IPS DF 6.9 (cell line): ENCODE results near the gene MYO9B.
"Not testable (repeated sequence)": the region's sequence is repeated elsewhere in the genome, so short reads cannot be mapped to it uniquely, and the experiment has no call there.

ENCODE experiments used
- DNase-seq: peaks from one replicate; pipeline ENCODE4 v3.0.0-alpha.2; 2013; ENCODE audit warnings: low read depth, low spot score
- H3K27ac ChIP-seq: one replicate; pipeline ENCODE4 v1.5.1; 2013; ENCODE audit warnings: low read length, control low read depth
- H3K27me3 ChIP-seq: 2 replicates; pipeline ENCODE4 v1.6.1; 2013; ENCODE audit warnings: mild to moderate bottlenecking, low read length; ENCODE audit not compliant: control insufficient read depth, insufficient read depth
- H3K36me3 ChIP-seq: 2 replicates; pipeline ENCODE4 v1.6.1; 2013; ENCODE audit warnings: low read length; ENCODE audit not compliant: control insufficient read depth, insufficient read depth
- H3K4me1 ChIP-seq: 2 replicates; pipeline ENCODE4 v1.6.1; 2013; ENCODE audit warnings: low read length; ENCODE audit not compliant: control insufficient read depth, insufficient read depth
- H3K4me3 ChIP-seq: 2 replicates; pipeline ENCODE4 v1.5.1; 2013; ENCODE audit warnings: mild to moderate bottlenecking, low read length
- H3K9me3 ChIP-seq: 2 replicates; pipeline ENCODE4 v1.6.1; 2013; ENCODE audit warnings: low read length, inconsistent platforms; ENCODE audit not compliant: control insufficient read depth, insufficient read depth
- WGBS: extraction: QIAGEN DNeasy Blood & Tissue Kit; methylation state at CpG from one replicate; pipeline ENCODE4 v1.1.7; 2013; ENCODE audit warnings: mixed read lengths, missing lambda C conversion rate; ENCODE audit not compliant: insufficient read length, insufficient coverage; 5-methylcytosine and 5-hydroxymethylcytosine counted together

The MYO9B gene

GRCh38 chr19:17088552-17088951 lies 13.0 kb downstream of the MYO9B start:
- Histone ChIP-seq H3K27ac (no peak overlapping the region), H3K36me3 (no peaks in the 10 kb centered on the region), H3K9me3 (no peaks in the 10 kb centered on the region), H3K27me3 (no peaks in the 10 kb centered on the region), H3K4me1 (peaks cover 2% of the 10 kb centered on the region; the same call in 1 of the 2 replicates), H3K4me3 (no peak overlapping the region)
- WGBS, result no CpG with 5 or more reads among the region's 5 CpGs
- DNase-seq, result no peak

DNA sequence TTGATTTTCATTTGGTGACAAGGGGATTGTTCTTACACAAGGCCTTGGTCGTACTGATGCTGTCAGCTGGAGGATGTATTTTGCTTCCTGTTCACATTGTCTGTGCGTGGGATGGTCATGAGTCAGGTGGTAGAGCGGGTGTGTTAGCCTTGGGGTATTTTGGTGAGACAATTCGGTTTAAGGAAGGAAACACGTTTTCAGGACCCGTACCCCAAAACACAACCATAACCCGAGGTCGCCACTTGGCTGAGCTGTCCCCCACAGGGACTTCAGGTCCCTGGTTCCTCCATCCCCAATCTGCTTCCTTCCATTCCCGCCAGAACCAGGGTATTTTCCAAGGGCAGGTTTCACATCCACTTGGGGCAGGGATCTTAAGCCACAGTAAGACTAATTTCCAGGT lies 15.0 kb downstream of the MYO9B start:
- peaks cover 2% of the 10 kb centered on the region; the same call in 1 of the 2 replicates for H3K4me1 ChIP-seq
- no peak for DNase-seq
- H3K36me3 ChIP-seq, result no peaks in the 10 kb centered on the region
- no peak overlapping the region for H3K4me3 ChIP-seq
- no peaks in the 10 kb centered on the region for H3K27me3 ChIP-seq
- WGBS, result no CpG with 5 or more reads among the region's 9 CpGs
- no peaks in the 10 kb centered on the region for H3K9me3 ChIP-seq
- H3K27ac ChIP-seq, result no peak overlapping the region

- Histone ChIP-seq H3K36me3 (no peaks in the 10 kb centered on the region), H3K4me1 (peaks cover 2% of the 10 kb centered on the region; the same call in 1 of the 2 replicates), H3K27ac (no peak overlapping the region), H3K4me3 (no peak overlapping the region), H3K27me3 (no peaks in the 10 kb centered on the region), H3K9me3 (no peaks in the 10 kb centered on the region)
- no CpG with 5 or more reads among the region's 15 CpGs for WGBS
- no peak for DNase-seq
These were observed 16.3 kb downstream of the MYO9B start for GRCh38 chr19:17091758-17092333.

DNA sequence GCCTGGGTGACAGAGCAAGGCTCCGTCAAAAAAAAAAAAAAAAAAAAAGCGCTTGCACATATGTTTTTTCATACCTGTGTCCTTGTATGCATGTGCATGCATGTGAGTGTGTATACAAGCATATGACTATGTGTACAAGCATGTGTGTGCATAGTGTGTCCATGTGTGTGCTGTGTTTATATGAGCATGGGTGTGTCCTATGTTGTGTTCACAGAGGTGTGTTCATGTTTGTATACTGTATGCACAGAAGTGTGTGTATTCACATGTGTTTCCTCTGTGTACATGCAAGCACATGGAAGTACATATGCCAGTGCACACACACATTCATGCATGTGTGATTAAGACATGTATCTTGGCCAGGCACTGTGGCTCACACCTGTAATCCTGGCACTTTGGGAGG lies 17.1 kb downstream of the MYO9B start:
- Histone ChIP-seq H3K9me3 (no peaks in the 10 kb centered on the region), H3K4me1 (peaks cover 2% of the 10 kb centered on the region; the same call in 1 of the 2 replicates), H3K4me3 (no peak overlapping the region), H3K27ac (no peak overlapping the region), H3K27me3 (no peaks in the 10 kb centered on the region), H3K36me3 (no peaks in the 10 kb centered on the region)
- no CpG with 5 or more reads among the region's 2 CpGs for WGBS
- DNase-seq, result no peak

DNA sequence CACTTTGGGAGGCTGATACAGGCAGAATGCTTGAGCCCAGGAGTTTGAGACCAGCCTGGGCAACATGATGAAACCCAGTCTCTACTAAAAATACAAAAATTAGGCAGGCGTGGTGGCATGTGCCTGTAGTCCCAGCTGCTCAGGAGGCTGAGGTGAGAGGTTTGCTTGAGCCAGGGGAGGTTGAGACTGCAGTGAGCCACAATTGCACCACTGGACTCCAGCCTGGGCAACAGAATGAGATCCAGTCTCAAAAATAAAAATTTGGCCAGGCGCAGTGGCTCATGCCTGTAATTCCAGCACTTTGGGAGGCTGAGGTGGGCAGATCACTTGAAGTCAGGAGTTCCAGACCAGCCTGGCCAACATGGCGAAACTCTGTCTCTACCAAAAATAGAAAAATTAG lies 19.1 kb downstream of the MYO9B start:
- H3K4me1 ChIP-seq, H3K27ac ChIP-seq, H3K27me3 ChIP-seq, DNase-seq, H3K36me3 ChIP-seq, H3K4me3 ChIP-seq, H3K9me3 ChIP-seq: not testable (repeated sequence)
- no CpG with 5 or more reads among the region's 3 CpGs for WGBS

GRCh38 chr19:17095141-17095919 lies 19.8 kb downstream of the MYO9B start:
- Histone ChIP-seq H3K27ac (no peak overlapping the region), H3K4me1 (peaks cover 2% of the 10 kb centered on the region; the same call in 1 of the 2 replicates), H3K9me3 (no peaks in the 10 kb centered on the region), H3K4me3 (no peak overlapping the region), H3K27me3 (no peaks in the 10 kb centered on the region), H3K36me3 (no peaks in the 10 kb centered on the region)
- no CpG with 5 or more reads among the region's 23 CpGs for WGBS
- DNase-seq, result no peak

DNA sequence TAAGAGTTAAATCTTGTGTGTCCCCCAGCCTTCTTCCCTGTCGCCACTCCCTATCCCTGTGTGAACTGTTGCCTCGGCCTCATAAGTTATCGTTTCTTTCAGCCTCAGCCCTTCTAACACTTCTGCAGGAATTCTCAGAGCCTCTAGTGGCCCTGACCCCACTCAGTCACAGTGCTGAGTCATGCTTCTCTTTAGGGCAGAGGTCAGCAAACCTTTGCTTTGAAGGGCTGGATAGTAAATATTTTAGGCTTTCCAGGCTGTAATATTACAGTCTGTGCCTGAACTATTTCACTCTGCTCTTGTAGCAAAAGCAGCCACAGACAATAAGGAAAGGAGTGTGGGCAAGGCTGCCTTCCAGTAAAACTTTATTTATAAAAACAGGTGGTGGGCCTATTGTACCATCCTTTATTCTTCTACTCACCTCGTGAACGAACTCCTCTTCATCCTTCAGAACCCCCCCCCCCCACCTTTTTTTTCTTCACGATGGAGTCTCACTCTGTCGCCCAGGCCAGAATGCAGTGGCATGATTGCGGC lies 22.1 kb downstream of the MYO9B start:
- H3K4me1 ChIP-seq, result no peaks in the 10 kb centered on the region
- peaks cover 11% of the 10 kb centered on the region for H3K36me3 ChIP-seq
- WGBS, result no CpG with 5 or more reads among the region's 8 CpGs

DNA sequence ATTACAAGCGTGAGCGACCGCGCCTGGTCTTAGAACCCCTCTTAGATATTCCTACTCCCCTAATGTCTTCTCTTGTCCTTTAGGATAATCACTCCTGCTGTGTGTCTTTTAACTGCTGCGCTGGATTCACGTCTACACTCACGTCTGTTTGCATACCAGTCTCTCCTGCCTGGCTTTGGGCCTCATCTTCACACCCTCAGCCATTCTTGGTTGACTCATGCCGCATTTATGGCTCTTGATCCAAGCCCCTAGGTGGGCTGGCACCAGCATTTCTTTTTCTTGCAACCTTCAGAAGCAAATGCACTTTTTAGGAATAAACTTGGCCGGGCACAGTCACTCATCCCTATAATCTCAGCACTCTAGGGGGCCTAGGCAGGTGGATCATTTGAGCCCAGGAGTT lies 22.7 kb downstream of the MYO9B start:
- no peaks in the 10 kb centered on the region for H3K4me1 ChIP-seq
- no peaks in the 10 kb centered on the region for H3K9me3 ChIP-seq
- H3K4me3 ChIP-seq, result no peak overlapping the region
- no peaks in the 10 kb centered on the region for H3K27me3 ChIP-seq
- peaks cover 12% of the 10 kb centered on the region for H3K36me3 ChIP-seq
- no peak overlapping the region for H3K27ac ChIP-seq
- WGBS, result no CpG with 5 or more reads among the region's 9 CpGs
- no peak for DNase-seq

More for the DNA sequence above, 22.1 kb downstream of the MYO9B start:
- H3K27me3 ChIP-seq, result no peaks in the 10 kb centered on the region
- no peak for DNase-seq
- no peaks in the 10 kb centered on the region for H3K9me3 ChIP-seq
- H3K27ac ChIP-seq, result no peak overlapping the region
- H3K4me3 ChIP-seq, result no peak overlapping the region

DNA sequence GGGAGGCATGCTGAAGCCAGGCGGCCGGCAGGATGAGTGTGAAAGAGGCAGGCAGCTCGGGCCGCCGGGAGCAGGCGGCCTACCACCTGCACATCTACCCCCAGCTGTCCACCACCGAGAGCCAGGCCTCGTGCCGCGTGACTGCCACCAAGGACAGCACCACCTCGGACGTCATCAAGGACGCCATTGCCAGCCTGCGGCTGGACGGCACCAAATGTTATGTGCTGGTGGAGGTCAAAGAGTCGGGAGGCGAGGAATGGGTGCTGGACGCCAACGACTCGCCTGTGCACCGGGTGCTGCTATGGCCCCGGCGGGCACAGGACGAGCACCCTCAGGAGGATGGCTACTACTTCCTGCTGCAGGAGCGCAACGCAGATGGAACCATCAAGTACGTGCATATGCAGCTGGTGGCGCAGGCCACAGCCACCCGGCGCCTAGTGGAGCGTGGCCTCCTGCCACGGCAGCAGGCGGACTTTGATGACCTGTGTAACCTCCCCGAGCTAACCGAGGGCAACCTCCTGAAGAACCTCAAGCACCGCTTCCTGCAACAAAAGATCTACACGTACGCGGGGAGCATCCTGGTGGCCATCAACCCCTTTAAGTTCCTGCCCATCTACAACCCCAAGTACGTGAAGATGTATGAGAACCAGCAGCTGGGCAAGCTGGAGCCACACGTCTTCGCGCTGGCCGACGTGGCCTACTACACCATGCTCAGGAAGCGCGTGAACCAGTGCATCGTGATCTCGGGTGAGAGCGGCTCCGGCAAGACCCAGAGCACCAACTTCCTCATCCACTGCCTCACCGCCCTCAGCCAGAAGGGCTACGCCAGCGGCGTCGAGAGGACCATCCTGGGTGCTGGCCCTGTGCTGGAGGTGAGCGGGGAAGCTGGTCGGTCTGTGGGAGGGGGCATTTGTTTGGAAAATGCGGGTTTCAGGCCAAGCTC lies 26.4 kb downstream of the MYO9B start:
- no CpG with 5 or more reads among the region's 59 CpGs for WGBS
- H3K36me3 ChIP-seq, result peaks cover 14% of the 10 kb centered on the region

GRCh38 chr19:17103177-17103576 lies 27.6 kb downstream of the MYO9B start:
- no peaks in the 10 kb centered on the region for H3K27me3 ChIP-seq
- H3K4me1 ChIP-seq, result peaks cover 1% of the 10 kb centered on the region; the same call in 1 of the 2 replicates
- H3K9me3 ChIP-seq, result no peaks in the 10 kb centered on the region
- no peak overlapping the region for H3K4me3 ChIP-seq
- H3K36me3 ChIP-seq, result peaks cover 14% of the 10 kb centered on the region
- WGBS, result no CpG with 5 or more reads among the region's 3 CpGs
- H3K27ac ChIP-seq, result no peak overlapping the region
- DNase-seq, result peak; percentile 41

More for the DNA sequence above, 26.4 kb downstream of the MYO9B start:
- Histone ChIP-seq H3K4me3 (no peak overlapping the region), H3K27me3 (no peaks in the 10 kb centered on the region), H3K27ac (no peak overlapping the region), H3K9me3 (no peaks in the 10 kb centered on the region), H3K4me1 (no peaks in the 10 kb centered on the region)
- no peak for DNase-seq
